Aorta (tissue), 5 donors: Measurements from ENCODE around the gene TSEN2. TPM values are rescaled to one million over a fixed set of nuclear protein-coding genes. Genes with fewer than 3 reads are reported as not detected.
"Not testable (repeated sequence)": the region's sequence is repeated elsewhere in the genome, so short reads cannot be mapped to it uniquely, and the experiment has no call there.

Source experiments
- ATAC-seq: fragments of 200-7000 bp; cut with Tn5 transposase; one replicate; pipeline ENCODE4 v1.9.1; 2022; ENCODE audit warnings: moderate library complexity; ENCODE audit not compliant: low FRiP score
- DNase-seq, 2 donors: peaks; one replicate each; pipeline ENCODE4 v3.0.0-alpha.2; 2020
- H3K27ac ChIP-seq, 2 donors: one replicate each; pipeline ENCODE4 v1.5.1; 2013; ENCODE audit warnings: low read length in 2 of 2, mild to moderate bottlenecking in 2 of 2, moderate library complexity in 2 of 2, control low read depth in 1 of 2, inconsistent platforms in 1 of 2, low read depth in 1 of 2
- H3K27me3 ChIP-seq, 2 donors: one replicate each; pipeline ENCODE4 v1.6.1; 2013; ENCODE audit warnings: control low read depth in 1 of 2, low read length in 1 of 2, mild to moderate bottlenecking in 1 of 2, moderate library complexity in 1 of 2; ENCODE audit not compliant: insufficient read depth in 2 of 2, control insufficient read depth in 1 of 2
- H3K36me3 ChIP-seq, 2 donors: one replicate each; pipeline ENCODE4 v1.6.1; 2013; ENCODE audit warnings: control low read depth in 1 of 2, low read length in 1 of 2, mild to moderate bottlenecking in 1 of 2; ENCODE audit not compliant: insufficient read depth in 2 of 2, control insufficient read depth in 1 of 2
- H3K4me1 ChIP-seq, 2 donors: one replicate each; pipeline ENCODE4 v1.6.1; 2013; ENCODE audit warnings: low read length in 2 of 2, control low read depth in 1 of 2, mild to moderate bottlenecking in 1 of 2, moderate library complexity in 1 of 2; ENCODE audit not compliant: insufficient read depth in 2 of 2, control insufficient read depth in 1 of 2
- H3K4me3 ChIP-seq, 2 donors: one replicate each; pipeline ENCODE4 v1.5.1; 2013; ENCODE audit warnings: low read length in 2 of 2, control low read depth in 1 of 2, mild to moderate bottlenecking in 1 of 2
- H3K9me3 ChIP-seq: one replicate; pipeline ENCODE4 v1.6.1; 2013; ENCODE audit warnings: mild to moderate bottlenecking, low read length; ENCODE audit not compliant: control insufficient read depth
- WGBS, 2 donors: extraction: QIAGEN DNeasy Blood & Tissue Kit; methylation state at CpG; one replicate each; pipeline ENCODE4 v1.1.7; 2013; 5-methylcytosine and 5-hydroxymethylcytosine counted together
- intact Hi-C, 2 donors: fragments of 100-400 bp; cut with DNase I; formaldehyde crosslinking; loops; one replicate each; pipeline versions ENCODE4 v1.14.2 to v1.15.0; 2022
- polyA plus RNA-seq, 2 donors: library from polyadenylated mRNA; stranded (reverse); fragments of 200-250 nt; gene quantifications; one replicate each; pipeline ENCODE4 v1.2.3, GENCODE V29; 2013
- total RNA-seq, 2 donors: library from RNA; stranded (reverse); fragmentation: NEBNext Ultra II Directional; extraction: Animal tissue kit (Norgen Biotek cat#: 25700); gene quantifications; one replicate each; pipeline ENCODE4 v1.2.1, GENCODE V29; 2021
- donor health status: healthy with polysubstance abuse.
- donor health status: Bipolar disorder and iron deficiency.
- donor health status: DM: no; HTN: no; CAD: no.
- donor health status: DM: no; HTN: no; CAD: no.
- donor health status: DM: yes; HTN: yes; CAD: no.

The TSEN2 gene
- total and polyA plus RNA-seq, 4 donors, result 13.2 to 14.7 (median 13.4) TPM

GRCh38 chr3:12457380-12457779 is 26.9 kb upstream of the TSEN2 start:
- H3K4me1 ChIP-seq, ATAC-seq, H3K36me3 ChIP-seq, intact Hi-C loops, H3K4me3 ChIP-seq, H3K27me3 ChIP-seq, H3K9me3 ChIP-seq, DNase-seq, H3K27ac ChIP-seq: not testable (repeated sequence)
- 87 to 94% methylated on average over 4 of the region's 4 CpGs for WGBS, 2 donors

- no peak overlapping the region for H3K4me3 ChIP-seq
- DNase-seq (peak; percentile 52 to 57), ATAC-seq (no peak)
- H3K4me1 ChIP-seq, result no peaks in the 10 kb centered on the region
- intact Hi-C loops, result no loop called here
- WGBS, 2 donors, result 68 to 75% methylated on average over 8 of the region's 8 CpGs
- no peak overlapping the region for H3K27ac ChIP-seq
- H3K9me3 ChIP-seq, result peaks cover 2% of the 10 kb centered on the region
- no peaks in the 10 kb centered on the region for H3K36me3 ChIP-seq
- no peaks in the 10 kb centered on the region for H3K27me3 ChIP-seq
Observed at GRCh38 chr3:12458901-12459300, 25.4 kb upstream of the TSEN2 start.

- Histone ChIP-seq H3K27ac (no peak overlapping the region), H3K27me3 (no peaks in the 10 kb centered on the region), H3K4me1 (no peaks in the 10 kb centered on the region), H3K9me3 (peaks cover 2% of the 10 kb centered on the region), H3K36me3 (no peaks in the 10 kb centered on the region), H3K4me3 (no peak overlapping the region)
- WGBS, 2 donors, result 72 to 73% methylated on average over 3 of the region's 3 CpGs
- intact Hi-C loops, result no loop called here
- ATAC-seq (no peak), DNase-seq (no peak)
Observed at GRCh38 chr3:12460127-12460526, 24.2 kb upstream of the TSEN2 start.

GRCh38 chr3:12461097-12461649 is 23.1 kb upstream of the TSEN2 start:
- Histone ChIP-seq H3K36me3 (no peaks in the 10 kb centered on the region), H3K4me1 (no peaks in the 10 kb centered on the region), H3K27ac (no peak overlapping the region), H3K9me3 (peaks cover 2% of the 10 kb centered on the region), H3K4me3 (no peak overlapping the region), H3K27me3 (no peaks in the 10 kb centered on the region)
- peak in 1 of 2 donors; percentile 44 for DNase-seq
- intact Hi-C loops, result no loop called here
- 87 to 89% methylated on average over 7 of the region's 7 CpGs for WGBS, 2 donors
- ATAC-seq, result no peak

- peak in 1 of 2 donors; percentile 72 for DNase-seq
- peaks cover 2% of the 10 kb centered on the region for H3K9me3 ChIP-seq
- no peak overlapping the region for H3K4me3 ChIP-seq
- H3K27me3 ChIP-seq, result no peaks in the 10 kb centered on the region
- no peaks in the 10 kb centered on the region for H3K4me1 ChIP-seq
- H3K36me3 ChIP-seq, result no peaks in the 10 kb centered on the region
- H3K27ac ChIP-seq, result no peak overlapping the region
- intact Hi-C loops, result no loop called here
- 56 to 58% methylated on average over 9 of the region's 9 CpGs for WGBS, 2 donors
- ATAC-seq, result no peak
Observed at GRCh38 chr3:12462159-12462947, 21.9 kb upstream of the TSEN2 start.

- peak in 1 of 2 donors; percentile 19 for DNase-seq
Observed at GRCh38 chr3:12463686-12464085, 20.6 kb upstream of the TSEN2 start.

GRCh38 chr3:12464181-12464580 is 20.1 kb upstream of the TSEN2 start:
- ATAC-seq, result no peak

More at GRCh38 chr3:12463686-12464085, 20.6 kb upstream of the TSEN2 start:
- peaks cover 2% of the 10 kb centered on the region for H3K9me3 ChIP-seq
- no peaks in the 10 kb centered on the region for H3K27me3 ChIP-seq
- no peak overlapping the region for H3K27ac ChIP-seq
- no peak overlapping the region for H3K4me3 ChIP-seq
- no peak for ATAC-seq
- no peaks in the 10 kb centered on the region for H3K4me1 ChIP-seq
- WGBS, 2 donors, result 86 to 97% methylated on average over 1 of the region's 1 CpG
- H3K36me3 ChIP-seq, result no peaks in the 10 kb centered on the region
- intact Hi-C loops, result no loop called here

GRCh38 chr3:12465151-12465835 is 19.0 kb upstream of the TSEN2 start:
- intact Hi-C loops, result no loop called here
- no peak overlapping the region for H3K27ac ChIP-seq
- H3K4me3 ChIP-seq, result no peak overlapping the region
- peaks cover 1% of the 10 kb centered on the region for H3K9me3 ChIP-seq
- no peaks in the 10 kb centered on the region for H3K27me3 ChIP-seq
- 83 to 85% methylated on average over 18 of the region's 18 CpGs for WGBS, 2 donors
- DNase-seq, result peak in 1 of 2 donors; percentile 28
- no peaks in the 10 kb centered on the region for H3K36me3 ChIP-seq
- ATAC-seq, result no peak
- H3K4me1 ChIP-seq, result no peaks in the 10 kb centered on the region

More at GRCh38 chr3:12464181-12464580, 20.1 kb upstream of the TSEN2 start:
- H3K27ac ChIP-seq, result no peak overlapping the region
- H3K9me3 ChIP-seq, result peaks cover 2% of the 10 kb centered on the region
- no peaks in the 10 kb centered on the region for H3K27me3 ChIP-seq
- DNase-seq, result no peak
- H3K4me1 ChIP-seq, result no peaks in the 10 kb centered on the region
- intact Hi-C loops, result no loop called here
- H3K36me3 ChIP-seq, result no peaks in the 10 kb centered on the region
- no peak overlapping the region for H3K4me3 ChIP-seq
